ENCODE data around the gene ATP9A. TPM values are rescaled to one million over a fixed set of nuclear protein-coding genes. Genes with fewer than 3 reads are reported as not detected.

ATP9A gene
- total RNA-seq, 2 experiments from 2014 or later, result 1.4 to 1.6 TPM

- CTCF ChIA-PET, result interaction anchor here (1.3 to 1.9 kb wide), 2 partner anchors 9 to 11 kb away, joined by 3 to 11 read pairs; partner anchors contain the start of gene NFATC2
- DNase-seq, result no peak
- Mint-ChIP-seq H3K4me3 (no peak overlapping the region), H3K4me1 (ENCODE audit: low read depth) (peaks cover 10% of the 10 kb centered on the region), H3K9me3 (no peaks in the 10 kb centered on the region), H3K27ac (no peak overlapping the region), H3K36me3 (no peaks in the 10 kb centered on the region), H3K27me3 (peaks cover 23% of the 10 kb centered on the region)
- intact Hi-C loops (cut with micrococcal nuclease), result no loop called here
- POLR2A ChIA-PET, result interaction anchor here (1.2 to 2.3 kb wide), 2 partner anchors 12 to 28 kb away, joined by 3 to 12 read pairs; partner anchors contain the start of gene NFATC2
Measured at GRCh38 chr20:51553897-51554486, 214.2 kb downstream of the ATP9A start.

- peaks cover 10% of the 10 kb centered on the region for H3K4me1 Mint-ChIP-seq (ENCODE audit: low read depth)
- no peak overlapping the region for H3K4me3 Mint-ChIP-seq
- no peaks in the 10 kb centered on the region for H3K36me3 Mint-ChIP-seq
- peaks cover 12% of the 10 kb centered on the region for H3K27me3 Mint-ChIP-seq
- ChIA-PET POLR2A (interaction anchor here (1.5 kb wide), 1 partner anchor 10 kb away, joined by 5 read pairs; no protein-coding TSS in a partner anchor), CTCF (no interaction called here)
- H3K9me3 Mint-ChIP-seq, result no peaks in the 10 kb centered on the region
- no peak for DNase-seq
- no peak overlapping the region for H3K27ac Mint-ChIP-seq
- intact Hi-C loops (cut with micrococcal nuclease), result no loop called here
Measured at GRCh38 chr20:51551186-51551585, 217.0 kb downstream of the ATP9A start.

GRCh38 chr20:51549474-51549873, 218.7 kb downstream of the ATP9A start:
- POLR2A ChIA-PET, result no interaction called here
- peaks cover 9% of the 10 kb centered on the region for H3K27me3 Mint-ChIP-seq
- intact Hi-C loops (cut with micrococcal nuclease), result no loop called here
- H3K27ac Mint-ChIP-seq, result no peak overlapping the region
- no peak overlapping the region for H3K4me3 Mint-ChIP-seq
- H3K9me3 Mint-ChIP-seq, result no peaks in the 10 kb centered on the region
- DNase-seq, result no peak
- CTCF ChIA-PET, result interaction anchor here (0.6 to 0.8 kb wide), 3 partner anchors 45 to 199 kb away, joined by 3 to 4 read pairs (median 3); no protein-coding TSS in a partner anchor
- no peaks in the 10 kb centered on the region for H3K36me3 Mint-ChIP-seq
- H3K4me1 Mint-ChIP-seq (ENCODE audit: low read depth), result peaks cover 8% of the 10 kb centered on the region

- CTCF ChIA-PET, result interaction anchor here (0.6 kb wide), 1 partner anchor 68 kb away, joined by 3 read pairs; no protein-coding TSS in a partner anchor
- H3K4me3 Mint-ChIP-seq, result no peak overlapping the region
- no peaks in the 10 kb centered on the region for H3K9me3 Mint-ChIP-seq
- no peak for DNase-seq
- intact Hi-C loops (cut with micrococcal nuclease), result no loop called here
- H3K4me1 Mint-ChIP-seq (ENCODE audit: low read depth), result peaks cover 5% of the 10 kb centered on the region
- no peak overlapping the region for H3K27ac Mint-ChIP-seq
- peaks cover 3% of the 10 kb centered on the region for H3K27me3 Mint-ChIP-seq
- POLR2A ChIA-PET, result no interaction called here
- H3K36me3 Mint-ChIP-seq, result no peaks in the 10 kb centered on the region
Measured at GRCh38 chr20:51547951-51548350, 220.2 kb downstream of the ATP9A start.

Other genes starting within 250 kb of the ATP9A start
- 10 to 100 TPM; 35.8 to 36.5 TPM for gene NFATC2, start 225.7 kb downstream of the ATP9A start, total RNA-seq
- gene SALL4, start 34.1 kb upstream of the ATP9A start, total RNA-seq, result not detected